ENCODE results near the gene KMT2B.

KMT2B gene

DNA sequence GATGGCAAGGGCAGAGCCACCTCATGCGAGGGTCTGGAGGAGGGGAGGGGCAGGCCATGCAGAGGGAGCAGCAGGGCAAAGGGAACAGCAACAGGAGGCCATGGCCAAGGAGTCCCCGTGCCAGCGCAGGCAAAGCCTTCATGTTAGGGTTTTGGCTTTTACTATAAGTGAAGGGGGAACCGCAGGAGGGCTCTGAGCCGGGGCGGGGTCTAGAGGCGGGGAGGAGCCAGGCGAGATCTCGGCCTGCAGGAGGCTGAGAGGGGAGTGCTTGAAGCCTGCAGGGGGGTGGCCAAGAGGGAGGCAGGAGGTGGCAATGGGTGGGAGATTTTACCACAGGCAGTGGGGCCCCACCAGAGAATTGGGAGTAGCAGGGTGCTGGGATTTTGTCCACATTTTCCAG lies 63.8 kb downstream of the KMT2B start:
- TF ChIP-seq, protein P1, sequence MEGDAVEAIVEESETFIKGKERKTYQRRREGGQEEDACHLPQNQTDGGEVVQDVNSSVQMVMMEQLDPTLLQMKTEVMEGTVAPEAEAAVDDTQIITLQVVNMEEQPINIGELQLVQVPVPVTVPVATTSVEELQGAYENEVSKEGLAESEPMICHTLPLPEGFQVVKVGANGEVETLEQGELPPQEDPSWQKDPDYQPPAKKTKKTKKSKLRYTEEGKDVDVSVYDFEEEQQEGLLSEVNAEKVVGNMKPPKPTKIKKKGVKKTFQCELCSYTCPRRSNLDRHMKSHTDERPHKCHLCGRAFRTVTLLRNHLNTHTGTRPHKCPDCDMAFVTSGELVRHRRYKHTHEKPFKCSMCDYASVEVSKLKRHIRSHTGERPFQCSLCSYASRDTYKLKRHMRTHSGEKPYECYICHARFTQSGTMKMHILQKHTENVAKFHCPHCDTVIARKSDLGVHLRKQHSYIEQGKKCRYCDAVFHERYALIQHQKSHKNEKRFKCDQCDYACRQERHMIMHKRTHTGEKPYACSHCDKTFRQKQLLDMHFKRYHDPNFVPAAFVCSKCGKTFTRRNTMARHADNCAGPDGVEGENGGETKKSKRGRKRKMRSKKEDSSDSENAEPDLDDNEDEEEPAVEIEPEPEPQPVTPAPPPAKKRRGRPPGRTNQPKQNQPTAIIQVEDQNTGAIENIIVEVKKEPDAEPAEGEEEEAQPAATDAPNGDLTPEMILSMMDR (IDR thresholded peaks at IDR 0.05): no peak

DNA sequence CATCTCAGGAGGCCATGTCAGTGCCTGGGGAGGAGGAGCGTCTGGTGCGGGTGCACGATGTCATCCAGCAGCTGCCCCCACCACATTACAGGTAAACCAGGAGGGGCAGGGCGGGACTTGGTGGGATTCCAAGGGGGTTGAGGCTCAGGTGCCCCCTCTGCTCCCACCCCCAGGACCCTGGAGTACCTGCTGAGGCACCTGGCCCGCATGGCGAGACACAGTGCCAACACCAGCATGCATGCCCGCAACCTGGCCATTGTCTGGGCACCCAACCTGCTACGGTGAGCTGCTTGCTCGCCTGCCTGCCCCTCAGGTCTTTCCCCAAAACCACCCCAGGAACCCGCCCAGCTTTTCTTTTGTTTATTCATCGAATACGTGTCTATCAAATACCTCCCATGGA lies 64.8 kb downstream of the KMT2B start:
- TF ChIP-seq, protein P1 (IDR thresholded peaks at IDR 0.05): no peak

DNA sequence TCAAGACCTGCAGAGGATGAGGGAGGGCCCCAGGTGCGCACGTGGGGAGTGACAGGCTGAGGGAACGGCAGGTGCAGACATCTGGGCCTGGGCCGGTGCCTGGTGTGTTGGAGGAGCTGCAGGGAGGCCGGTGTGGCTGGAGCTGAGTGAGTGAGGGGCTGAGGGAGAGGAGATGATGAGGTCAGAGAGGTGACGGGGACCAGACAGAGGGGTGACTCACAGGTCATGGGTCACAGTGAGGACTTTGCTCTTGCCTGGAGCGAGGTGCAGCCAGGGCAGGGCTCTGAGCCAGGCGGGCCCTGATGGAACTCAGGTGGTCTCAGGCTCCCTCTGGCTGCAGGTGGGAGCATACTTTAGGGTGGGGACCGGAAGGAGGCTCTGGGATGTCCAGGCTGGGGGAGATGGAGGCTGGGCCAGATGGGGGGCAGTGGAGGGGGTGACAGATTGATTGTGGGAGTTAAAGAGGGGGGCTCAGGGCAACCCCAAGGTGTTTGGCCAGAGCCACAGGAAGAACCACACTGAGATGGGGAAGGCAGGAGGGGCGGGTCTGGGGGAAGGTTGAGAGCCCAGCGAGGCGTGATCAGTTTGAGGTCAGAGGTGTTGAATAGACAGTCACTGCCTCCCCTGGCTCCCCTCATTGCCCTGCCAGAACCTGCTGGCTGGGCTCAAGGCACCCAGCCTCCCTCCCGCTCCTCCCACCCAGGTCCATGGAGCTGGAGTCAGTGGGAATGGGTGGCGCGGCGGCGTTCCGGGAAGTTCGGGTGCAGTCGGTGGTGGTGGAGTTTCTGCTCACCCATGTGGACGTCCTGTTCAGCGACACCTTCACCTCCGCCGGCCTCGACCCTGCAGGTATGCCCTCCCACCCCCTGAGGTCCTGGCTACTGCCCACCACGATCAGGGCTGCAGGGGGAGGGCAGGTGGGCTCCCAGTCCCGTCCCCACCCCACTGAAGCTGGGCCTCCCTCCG lies 65.9 kb downstream of the KMT2B start:
- TF ChIP-seq, protein P1 (IDR thresholded peaks at IDR 0.05): no peak

DNA sequence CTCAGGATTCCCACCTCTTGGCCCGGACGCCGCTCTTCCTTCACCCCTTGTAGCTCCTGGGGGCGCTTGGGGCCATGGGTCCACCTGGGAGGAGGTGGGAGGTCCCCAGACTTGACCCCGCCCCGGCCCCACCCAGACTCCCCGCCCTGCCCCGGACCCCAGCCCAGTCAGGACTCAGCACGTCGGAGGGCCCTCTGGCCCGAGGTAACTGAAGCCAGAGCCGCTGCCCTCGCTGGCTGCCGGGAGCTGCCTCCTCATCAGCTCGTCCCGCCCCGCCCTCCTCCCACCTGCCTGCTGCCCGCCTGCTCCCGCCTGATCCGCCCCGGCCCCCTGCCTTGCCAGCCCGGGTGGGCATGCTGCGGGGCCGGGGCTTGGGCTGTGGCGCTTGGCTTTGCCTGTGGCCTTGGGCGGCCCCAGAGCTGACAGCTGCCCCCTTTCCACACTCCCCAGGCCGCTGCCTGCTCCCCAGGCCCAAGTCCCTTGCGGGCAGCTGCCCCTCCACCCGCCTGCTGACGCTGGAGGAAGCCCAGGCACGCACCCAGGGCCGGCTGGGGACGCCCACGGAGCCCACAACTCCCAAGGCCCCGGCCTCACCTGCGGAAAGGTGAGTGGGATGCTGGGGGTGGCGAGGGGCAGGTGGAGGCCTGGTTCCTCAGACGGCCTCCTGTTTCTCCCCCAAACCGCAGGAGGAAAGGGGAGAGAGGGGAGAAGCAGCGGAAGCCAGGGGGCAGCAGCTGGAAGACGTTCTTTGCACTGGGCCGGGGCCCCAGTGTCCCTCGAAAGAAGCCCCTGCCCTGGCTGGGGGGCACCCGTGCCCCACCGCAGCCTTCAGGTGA lies 66.9 kb downstream of the KMT2B start:
- TF ChIP-seq, protein P1 (IDR thresholded peaks at IDR 0.05): no peak

DNA sequence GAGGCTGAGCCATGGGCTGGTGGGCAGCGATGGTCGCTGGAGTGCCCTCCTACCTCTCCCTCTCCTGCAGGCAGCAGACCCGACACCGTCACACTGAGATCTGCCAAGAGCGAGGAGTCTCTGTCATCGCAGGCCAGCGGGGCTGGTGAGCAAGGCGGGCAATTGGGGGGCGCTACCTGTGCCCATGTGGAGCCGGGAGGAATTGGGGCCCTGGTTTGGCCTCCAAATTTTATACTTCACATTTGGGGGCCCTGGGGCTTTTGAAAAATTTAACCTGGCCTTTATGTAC lies 67.5 kb downstream of the KMT2B start:
- TF ChIP-seq, protein P1 (IDR thresholded peaks at IDR 0.05): no peak

DNA sequence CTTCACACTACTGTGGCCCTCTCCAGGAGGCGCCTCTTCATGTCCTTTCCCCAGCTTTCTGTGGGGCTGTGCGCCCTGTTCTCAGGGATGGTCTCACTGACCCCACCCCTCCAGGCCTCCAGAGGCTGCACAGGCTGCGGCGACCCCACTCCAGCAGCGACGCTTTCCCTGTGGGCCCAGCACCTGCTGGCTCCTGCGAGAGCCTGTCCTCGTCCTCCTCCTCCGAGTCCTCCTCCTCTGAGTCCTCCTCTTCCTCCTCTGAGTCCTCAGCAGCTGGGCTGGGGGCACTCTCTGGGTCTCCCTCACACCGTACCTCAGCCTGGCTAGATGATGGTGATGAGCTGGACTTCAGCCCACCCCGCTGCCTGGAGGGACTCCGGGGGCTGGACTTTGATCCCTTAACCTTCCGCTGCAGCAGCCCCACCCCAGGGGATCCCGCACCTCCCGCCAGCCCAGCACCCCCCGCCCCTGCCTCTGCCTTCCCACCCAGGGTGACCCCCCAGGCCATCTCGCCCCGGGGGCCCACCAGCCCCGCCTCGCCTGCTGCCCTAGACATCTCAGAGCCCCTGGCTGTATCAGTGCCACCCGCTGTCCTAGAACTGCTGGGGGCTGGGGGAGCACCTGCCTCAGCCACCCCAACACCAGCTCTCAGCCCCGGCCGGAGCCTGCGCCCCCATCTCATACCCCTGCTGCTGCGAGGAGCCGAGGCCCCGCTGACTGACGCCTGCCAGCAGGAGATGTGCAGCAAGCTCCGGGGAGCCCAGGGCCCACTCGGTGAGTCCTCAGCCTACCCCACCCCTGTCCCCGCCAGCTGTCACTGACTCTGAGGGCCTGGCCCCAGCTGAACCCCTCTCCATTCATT lies 68.7 kb downstream of the KMT2B start:
- TF ChIP-seq, protein P1 (IDR thresholded peaks at IDR 0.05): no peak

DNA sequence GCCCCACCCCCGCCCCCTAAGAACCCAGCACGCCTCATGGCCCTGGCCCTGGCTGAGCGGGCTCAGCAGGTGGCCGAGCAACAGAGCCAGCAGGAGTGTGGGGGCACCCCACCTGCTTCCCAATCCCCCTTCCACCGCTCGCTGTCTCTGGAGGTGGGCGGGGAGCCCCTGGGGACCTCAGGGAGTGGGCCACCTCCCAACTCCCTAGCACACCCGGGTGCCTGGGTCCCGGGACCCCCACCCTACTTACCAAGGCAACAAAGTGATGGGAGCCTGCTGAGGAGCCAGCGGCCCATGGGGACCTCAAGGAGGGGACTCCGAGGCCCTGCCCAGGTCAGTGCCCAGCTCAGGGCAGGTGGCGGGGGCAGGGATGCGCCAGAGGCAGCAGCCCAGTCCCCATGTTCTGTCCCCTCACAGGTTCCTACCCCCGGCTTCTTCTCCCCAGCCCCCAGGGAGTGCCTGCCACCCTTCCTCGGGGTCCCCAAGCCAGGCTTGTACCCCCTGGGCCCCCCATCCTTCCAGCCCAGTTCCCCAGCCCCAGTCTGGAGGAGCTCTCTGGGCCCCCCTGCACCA lies 69.5 kb downstream of the KMT2B start:
- TF ChIP-seq, protein P1 (IDR thresholded peaks at IDR 0.05): no peak

Measured in LNCAP (cell line).